ENCODE data around the gene SHROOM3.
"Not testable (repeated sequence)": the region's sequence is repeated elsewhere in the genome, so short reads cannot be mapped to it uniquely, and the experiment has no call there.

The SHROOM3 gene

DNA sequence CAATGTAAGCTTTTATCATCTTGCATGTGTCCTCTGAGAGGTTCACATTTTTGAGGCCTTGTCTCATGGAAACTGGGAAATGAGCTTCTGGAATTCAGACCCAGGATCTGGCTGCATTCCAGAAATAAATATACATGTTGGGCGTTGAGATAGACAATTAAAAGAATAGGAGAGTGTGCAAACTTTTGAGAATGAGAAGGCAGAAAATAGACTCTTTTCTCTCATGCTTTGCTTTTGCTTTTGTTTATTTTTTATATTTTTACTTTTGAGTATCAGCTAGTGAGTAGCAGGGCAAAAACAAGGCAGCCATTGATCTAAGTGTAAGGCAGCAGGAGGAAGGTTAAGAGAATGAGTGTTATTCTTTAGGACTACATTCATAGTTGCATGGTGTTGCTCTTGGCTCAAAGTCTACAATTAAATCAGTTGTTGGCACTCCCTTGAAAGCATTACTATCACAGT, 12.4 kb downstream of the SHROOM3 start:
- no peak for DNase-seq

DNA sequence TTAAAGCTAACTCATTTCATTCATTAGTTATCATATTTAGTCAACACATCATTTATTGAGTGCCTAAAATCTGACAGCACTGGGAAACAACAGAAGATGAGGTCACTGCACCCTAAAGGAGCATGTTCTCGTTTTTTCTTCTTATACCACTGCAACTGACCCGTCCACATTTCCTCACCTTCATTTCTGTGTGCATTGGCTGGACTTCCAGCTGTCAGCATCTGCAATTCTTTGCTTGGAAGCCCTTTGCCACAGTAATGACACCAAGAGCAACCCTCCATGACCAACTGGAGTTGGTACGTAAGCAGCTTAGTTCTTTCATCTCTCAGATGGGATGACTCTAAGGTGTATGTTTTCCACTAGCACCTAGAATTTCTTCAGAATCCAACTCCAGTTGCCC, 13.2 kb downstream of the SHROOM3 start:
- no peak for DNase-seq

DNA sequence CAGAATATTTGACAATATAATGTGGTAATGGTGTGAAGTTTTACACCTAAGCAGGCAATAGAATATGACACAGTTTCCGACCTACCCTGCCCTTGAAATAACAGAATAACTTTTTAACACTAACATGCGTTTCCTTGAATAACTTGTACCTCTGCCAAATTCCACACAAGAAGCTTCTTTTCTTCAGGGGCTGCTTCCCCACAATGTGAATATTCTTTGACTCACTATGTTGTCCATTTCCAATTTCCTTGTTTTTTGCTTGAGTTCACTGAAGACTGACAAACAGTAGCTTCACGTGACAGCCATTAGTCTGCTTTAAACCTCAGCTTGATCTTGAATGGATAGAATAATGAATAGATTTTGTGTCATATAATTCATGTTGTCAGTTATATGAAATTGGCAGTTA, 14.3 kb downstream of the SHROOM3 start:
- DNase-seq, result no peak

DNA sequence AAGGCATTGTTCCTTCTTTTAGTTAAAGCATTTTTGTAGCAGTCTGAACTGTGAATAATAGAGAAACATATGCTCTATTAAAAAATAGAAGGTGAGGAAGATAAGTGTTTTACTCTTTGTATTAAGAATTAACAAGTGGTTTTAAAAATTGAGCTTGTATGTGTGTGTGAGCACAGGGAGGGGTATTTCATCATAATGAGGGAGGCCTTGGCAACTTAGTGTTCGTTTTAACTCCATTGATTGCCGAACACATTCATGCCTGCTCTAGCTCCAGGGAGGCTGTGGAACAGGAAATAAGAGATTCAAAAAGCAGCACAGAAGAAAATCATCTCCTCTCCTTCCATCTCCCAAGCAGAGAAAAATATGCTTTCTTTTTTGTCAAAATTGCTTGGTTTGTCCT, 14.8 kb downstream of the SHROOM3 start:
- no peak for DNase-seq

DNA sequence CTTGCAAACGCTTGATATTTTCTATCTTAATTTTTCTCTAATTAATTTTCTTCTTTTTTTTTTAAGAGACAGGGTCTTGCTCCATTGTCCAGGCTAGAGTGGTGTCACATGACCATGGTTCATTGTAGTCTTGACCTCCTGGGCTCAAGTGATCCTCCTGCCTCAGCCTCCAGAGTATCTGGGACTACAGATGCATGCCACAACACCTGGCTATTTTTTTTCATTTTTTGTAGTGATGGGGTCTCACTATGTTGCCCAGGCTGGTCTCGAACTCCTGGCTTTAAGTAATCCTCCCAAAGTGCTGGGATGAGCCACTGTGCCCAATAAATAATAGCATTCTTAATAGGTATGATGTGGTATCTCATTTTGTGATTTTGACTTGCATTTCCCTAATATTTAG, 18.2 kb downstream of the SHROOM3 start:
- no peak for DNase-seq

DNA sequence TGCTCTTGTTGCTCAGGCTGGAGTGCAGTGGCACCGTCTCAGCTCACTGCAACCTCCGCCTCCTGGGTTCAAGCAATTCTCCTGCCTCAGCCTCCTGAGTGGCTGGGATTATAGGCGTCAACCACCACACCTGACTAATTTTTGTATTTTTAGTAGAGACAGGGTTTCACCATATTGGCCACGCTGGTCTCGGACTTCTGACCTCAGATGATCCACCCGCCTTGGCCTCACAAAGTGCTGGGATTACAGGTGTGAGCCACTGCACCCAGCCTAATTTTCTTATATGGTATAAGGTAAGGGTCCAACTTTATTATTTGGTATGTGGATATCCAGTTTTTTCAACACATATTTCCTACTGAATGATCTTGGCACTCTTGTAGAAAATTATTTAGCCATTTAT, 19.0 kb downstream of the SHROOM3 start:
- DNase-seq, result not testable (repeated sequence)

DNA sequence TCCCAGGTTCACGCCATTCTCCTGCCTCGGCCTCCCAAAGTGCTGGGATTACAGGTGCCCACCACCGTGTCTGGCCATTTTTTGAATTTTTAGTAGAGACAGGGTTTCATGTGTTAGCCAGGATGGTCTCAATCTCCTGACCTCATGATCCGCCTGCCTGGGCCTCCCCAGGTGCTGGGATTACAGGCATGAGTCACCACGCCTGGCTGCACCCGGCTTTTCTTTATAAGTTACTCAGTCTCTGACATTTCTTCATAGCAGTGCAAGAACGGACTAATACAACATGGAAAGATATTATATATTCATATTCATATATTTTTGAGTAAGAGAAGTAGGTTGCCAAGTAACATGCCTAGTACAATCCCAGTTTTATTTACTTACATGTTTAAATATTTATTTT, 22.9 kb downstream of the SHROOM3 start:
- DNase-seq, result no peak

DNA sequence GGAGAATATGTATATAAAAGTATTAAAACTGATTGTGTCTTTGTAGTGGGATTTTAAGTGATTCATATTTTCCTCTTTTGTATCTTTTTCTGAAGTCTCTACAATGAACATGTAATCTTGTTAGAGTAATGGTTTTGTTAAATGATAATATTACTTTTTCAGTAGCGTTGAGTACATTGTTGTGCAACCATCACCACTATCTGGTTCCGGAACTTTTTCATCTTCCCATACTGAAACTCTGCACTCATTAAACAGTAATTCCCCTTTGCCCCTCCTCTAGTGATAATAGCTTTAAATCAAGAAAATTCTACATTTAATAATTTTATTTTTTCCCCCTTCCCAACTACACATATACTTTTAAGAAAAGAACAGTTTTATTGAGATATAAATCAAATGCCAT, 23.3 kb downstream of the SHROOM3 start:
- DNase-seq, result no peak

DNA sequence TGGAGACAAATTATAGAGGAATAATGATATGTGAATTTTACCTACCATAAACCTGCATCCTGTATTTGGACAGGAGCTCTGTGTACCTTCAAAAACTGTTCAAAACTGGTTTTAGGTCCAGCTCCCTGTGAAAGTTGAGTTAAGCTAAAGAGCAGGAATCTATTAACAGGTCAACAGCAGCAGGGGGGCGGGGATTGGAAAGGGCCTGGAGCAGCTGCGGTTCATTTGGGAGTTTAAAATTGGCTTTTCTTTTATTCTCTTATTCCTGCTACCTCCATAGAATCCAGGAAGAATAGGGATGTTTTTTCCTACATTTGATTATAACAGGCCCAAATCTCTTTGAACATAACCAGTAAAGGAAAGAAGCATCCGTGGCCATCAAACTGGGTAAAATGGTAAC, 23.8 kb downstream of the SHROOM3 start:
- no peak for DNase-seq

DNA sequence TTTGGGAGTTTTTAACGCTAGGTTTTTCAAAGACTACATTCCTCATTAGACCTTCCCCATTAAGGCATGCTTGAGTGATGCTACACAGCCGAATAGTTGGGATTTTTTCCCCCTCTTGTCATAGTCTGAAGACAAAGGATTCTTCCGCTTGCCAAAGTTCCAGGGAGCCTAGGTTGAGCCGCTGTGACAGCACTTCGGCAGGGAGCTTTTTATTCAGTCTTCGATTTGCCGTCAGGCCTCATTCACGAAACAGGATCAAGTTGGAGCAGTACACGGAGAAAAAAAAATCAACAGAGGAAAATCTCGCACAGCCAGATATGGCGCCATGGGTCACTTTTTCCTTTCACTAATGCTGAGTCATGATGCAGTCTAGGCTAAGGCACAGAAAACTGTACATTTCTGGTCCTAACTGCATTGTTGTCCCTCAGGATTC, 24.3 kb downstream of the SHROOM3 start:
- DNase-seq, result no peak

DNA sequence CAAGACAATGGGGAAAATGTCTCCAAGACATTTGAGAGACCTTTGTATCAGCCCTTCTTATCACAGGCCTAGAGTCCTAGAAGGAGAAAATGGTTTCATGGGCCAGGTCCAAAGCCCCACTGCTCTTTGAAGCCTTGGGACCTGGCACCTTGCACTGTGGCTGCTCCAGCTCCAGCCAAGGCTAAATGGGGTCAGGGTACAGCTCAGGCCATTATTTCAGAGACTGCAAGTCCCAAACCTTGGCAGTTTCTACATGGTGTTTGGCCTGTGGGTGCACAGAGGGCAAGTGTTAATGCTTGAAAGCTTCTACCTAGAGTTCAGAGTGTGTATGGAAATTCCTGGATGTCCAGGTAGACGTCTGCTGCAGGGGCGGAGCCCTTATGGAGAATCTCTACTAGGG, 28.5 kb downstream of the SHROOM3 start:
- no peak for DNase-seq

DNA sequence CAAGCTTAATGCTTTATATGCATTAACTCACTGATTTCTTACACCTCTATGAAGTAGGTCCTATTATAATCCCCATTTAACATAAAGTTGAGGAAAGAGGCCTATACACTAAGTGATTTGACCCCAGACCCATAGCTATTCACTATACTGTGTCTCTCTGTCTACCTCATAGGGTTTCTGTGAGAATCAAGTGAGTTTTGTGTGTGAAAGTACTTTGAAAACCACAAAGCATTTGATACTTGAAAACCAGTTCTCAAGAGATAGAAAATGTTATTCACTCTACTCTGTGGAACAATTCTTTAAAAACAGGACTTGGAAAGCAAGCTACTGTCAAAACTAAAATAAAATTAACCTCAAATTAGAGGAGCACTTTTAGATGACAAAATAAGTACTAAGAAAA, 35.0 kb downstream of the SHROOM3 start:
- DNase-seq, result no peak

DNA sequence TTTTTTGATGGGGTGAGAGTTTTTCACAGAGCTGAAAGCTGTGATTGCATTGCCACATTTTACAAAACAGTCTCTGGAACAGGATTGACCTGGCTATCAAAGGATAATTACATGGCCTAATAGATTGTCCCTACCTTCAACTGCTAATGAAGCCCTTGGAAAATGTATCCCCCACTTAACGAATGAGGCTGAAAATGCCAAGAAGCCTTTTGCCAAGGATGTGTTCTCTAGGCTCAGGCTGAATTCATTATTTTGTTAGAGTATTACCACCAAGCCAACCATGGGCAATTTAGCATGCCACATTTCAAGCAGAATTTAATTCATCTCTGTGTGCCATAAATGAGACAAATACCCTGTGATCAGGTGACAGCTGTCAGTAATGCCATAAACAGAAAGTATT, 35.5 kb downstream of the SHROOM3 start:
- no peak for DNase-seq

DNA sequence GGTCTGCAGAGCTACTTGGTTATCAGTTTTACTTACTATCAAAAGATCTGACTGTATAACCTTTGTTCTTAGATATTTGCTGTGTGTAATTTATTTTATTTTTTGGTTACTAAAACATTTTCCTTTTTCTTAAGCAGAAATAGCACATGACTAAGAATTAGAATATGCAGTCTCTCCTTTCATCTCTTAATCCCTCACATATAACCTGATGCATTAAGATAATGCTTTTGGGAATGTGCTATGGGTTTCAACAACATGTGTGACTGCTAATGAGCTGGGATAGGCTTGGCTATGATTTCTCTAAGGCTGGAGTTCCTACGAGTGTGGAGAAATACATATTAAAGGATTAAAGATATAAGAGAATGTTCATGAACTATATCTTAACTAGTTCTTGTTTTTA, 41.5 kb downstream of the SHROOM3 start:
- DNase-seq, result no peak

DNA sequence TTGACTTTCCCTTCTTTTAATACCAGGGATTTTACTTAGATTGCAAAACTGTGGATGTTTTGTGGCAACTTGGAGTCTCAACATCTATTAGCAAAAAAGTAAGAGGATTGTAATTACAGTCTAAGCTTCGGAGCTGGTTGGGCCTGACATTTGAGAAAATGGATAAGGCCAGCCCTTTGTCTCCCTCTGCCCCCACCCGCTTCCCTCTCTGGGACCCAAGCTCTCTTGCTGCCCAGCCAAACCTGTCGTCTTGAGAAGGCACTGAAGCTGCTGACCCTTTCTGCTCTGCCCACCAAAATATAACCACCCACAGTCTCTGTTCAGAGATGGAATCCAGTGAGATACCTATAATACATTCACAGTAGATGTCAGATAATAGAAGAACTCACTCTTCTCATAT, 49.6 kb downstream of the SHROOM3 start:
- DNase-seq, result no peak

DNA sequence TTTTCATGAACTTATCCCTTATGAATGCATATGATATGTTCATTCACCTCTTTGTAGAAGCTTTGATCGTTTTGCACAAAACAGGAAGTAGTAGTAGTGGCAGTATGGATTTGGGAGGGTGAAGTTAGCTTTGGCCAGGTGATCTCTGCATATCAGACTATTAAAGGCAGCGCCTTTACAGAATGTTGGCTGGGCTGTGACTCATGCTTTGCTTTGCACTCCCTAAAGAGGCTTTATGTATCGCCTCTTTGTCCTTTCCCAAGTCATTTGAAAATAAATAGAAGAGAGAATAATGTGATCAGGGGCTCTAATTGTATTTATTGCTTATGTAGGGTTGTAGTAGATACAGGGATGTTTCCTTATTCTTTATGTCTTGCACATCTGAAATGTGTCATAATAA, 50.4 kb downstream of the SHROOM3 start:
- DNase-seq, result no peak

DNA sequence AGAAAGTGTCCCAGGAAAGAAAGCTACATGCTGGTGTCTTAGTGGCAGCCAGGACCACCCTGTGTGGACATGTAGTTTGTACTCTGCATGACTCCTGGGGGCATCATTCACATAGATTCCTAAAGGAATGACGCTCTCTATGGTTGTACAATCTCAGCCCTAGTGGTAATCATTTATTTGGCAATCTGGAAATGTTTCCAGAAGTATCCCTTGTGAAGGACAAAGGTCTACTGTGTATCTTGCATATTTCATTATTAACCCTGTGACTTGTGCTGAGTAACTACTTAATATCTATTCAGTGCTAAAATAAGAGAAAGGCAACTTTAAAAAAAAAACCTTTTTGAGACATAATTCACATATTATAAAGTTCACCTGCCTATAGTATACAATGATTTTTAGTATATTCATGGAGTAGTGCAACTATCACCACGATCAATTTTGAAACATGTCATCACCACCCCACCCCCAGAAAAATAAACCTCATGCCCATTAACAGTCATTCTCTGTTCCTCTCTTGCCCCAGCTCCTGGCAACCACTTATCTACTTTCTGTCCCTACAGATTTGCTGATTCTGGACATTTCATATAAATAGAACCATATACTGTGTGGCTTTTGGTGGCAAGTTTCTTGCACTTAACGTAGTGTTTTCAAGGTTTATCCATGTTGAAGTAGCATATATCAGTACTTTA, 51.7 kb downstream of the SHROOM3 start:
- DNase-seq, result no peak

DNA sequence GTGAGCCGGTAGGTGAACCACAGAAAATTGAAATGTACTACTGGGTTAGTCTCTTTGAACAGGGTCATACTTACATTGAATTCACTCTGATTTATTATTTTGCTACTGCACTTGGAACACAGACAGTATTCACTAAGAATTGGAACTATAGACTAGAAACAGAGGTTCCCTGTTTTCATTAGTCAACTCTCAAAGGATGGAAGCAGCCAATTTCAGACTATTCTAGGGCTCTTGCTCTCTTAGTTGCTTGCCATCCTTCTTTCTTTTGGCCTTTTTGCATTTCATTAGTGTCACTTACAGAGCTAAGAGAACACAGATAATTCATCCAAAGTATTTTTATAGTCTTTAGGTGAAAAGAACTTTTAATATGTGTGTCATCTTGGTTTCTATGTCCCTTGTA, 52.6 kb downstream of the SHROOM3 start:
- DNase-seq, result no peak

DNA sequence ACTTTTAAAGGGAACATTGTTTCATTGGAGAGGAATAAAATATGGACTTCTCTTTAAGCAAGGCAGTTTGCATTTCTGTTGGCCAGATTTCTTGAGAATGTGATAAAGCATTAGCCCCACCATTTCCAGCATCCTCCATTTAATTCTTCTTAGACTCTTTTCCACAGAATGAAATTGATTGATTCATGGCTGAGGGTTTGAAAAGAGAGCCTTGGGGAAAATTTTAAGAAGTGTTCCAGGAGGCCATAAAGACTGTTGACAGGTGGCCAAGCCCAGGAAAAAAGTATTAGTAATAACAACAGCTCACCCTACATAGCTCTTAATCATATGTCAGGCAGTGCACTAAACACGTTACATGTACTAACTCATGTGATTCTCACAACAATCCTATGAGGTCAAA, 53.4 kb downstream of the SHROOM3 start:
- DNase-seq, result no peak

DNA sequence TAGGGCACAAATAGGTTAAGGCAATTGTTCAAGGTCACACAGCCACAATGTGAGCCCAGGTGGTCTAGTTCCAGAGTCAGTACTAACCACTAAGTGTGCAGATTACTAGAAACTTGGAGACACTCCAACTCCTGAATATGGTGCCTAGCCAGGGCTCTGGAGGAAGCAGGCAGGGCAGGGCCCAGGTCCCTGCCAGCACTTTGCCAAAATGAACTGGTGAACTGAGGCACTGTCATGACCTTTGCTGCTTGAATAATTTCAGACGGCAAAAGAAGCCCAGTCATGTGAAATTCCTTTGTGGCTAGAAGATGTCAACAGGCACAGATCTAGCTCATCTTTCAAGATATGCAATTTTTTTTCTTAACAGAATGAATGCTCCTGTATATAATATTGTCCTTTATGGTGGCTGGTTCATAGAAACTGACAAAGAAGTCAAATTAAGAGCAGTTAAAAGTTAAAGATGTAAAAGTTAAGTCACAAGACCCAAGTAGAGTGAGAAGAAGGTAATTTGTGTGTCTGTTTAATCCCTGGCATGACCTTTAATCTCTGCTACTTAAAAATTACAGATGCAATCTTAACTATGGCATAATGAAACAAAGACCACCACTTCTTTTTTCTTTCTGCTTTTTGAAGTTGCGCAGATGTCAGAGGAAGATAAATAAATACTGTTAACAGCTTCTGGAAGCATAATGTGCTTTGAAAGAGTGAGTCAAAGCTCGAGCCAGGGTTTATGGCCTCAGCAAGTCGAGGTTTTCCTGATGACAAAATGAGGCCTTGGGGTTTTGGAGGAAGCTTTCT, 54.1 kb downstream of the SHROOM3 start:
- DNase-seq, result no peak

DNA sequence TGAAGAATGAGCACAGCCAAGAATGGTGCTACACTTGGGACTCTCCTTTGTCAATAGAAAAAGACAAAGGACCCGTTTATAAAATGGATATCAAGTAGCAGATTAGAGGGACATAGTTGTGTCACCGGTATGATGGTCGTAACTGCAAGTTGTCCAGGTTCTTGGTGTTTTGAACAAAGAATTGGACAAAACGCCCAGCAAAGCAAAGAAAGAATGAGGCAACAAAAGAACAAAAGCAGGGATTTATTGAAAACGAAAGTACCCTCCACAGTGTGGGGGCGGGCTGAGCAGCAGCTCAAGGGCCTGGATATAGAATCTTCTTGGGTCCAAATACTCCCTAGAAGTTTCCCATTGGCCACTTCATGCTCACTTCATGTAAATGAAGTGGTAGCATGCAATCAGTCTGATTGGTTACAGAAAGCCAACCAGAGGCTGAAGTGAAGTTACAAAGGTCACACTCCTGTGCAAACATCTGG, 54.7 kb downstream of the SHROOM3 start:
- DNase-seq, result no peak

DNA sequence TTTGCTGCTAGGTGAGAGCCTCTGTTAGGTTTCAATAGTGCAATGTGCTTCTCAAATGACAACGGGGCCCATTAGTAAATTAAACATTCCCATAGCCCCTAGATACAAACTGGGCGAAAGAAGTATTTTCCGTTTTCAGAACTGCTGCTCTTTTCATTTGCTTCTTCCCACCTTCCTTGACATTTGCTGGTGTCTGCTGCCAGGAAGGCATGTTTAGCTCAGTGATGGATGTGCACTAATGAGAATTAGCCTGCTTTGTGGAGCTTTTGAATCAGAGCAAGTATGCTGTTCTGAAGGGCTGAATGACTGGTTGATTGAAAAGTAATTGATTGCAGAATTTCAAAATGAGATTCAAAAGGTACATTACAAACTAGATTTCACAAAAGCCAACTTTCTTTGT, 57.0 kb downstream of the SHROOM3 start:
- no peak for DNase-seq

DNA sequence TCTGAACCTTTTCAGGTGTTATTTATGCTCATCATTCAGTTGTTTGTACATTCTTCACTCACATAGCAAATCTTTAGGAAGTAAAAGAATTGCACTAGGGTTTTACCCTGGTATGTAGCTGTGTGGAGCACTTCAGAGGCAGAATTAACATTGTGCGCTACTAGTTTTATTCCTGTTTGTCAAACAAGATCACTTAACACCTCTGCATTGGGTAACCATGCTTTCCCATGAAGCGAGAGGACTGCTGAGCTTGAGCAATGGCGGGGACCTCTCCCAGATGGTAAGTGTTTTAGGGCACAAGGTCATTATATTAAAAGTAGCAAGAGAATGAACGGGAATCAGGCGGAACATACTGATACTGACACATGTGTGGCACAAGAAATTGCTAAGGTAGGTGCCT, 59.2 kb downstream of the SHROOM3 start:
- DNase-seq, result no peak

DNA sequence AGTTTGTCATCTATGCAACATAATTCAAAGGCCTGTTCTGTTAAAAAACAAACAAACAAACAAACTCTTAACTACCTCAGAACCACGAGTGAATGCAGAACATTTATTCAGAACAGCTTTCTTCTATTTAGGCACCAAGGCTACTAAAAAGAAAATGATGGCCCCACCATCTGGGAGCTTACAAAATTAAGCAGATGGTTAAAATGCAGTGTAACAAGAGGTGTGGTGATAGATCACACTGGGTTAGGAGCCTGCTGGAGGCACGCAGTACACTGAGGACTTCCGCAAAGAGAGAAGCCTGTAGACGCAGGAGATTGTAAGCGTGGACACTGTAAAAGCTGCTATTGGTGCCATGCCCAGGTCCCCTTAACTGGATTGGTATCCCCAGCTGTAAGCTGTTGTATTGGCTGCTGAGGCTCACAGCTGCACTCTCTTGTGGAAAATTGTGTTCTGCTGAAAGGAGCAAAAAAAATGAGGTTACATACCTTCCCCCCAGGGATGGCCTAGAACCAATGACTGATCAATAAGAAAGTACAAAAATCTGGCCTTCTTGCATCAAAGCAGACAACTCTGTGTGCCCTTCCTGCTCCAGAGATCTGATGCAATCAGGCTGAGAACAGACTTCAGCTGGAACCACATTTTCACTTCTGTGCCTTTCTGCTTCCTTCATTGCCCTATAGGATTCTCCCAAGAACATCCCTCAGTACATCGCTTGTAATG, 60.0 kb downstream of the SHROOM3 start:
- no peak for DNase-seq
